T-helper 2 cell treated with Interferon-gamma antibody and Interleukin-4, amounts not matched to agents 100 ng/mL and 5 ng/mL, for 36 hours (primary cell): Measurements from ENCODE around the gene WIPF2. TPM values are rescaled to one million over a fixed set of nuclear protein-coding genes. Genes with fewer than 3 reads are reported as not detected.

Experiments used
- intact Hi-C: fragments of 100-400 bp; cut with micrococcal nuclease; formaldehyde crosslinking; loops from one replicate; pipeline ENCODE4 v1.15.1; 2023
- total RNA-seq: library from RNA; stranded (reverse); gene quantifications from 2 replicates; pipeline ENCODE4 v1.2.3, GENCODE V29; 2022

The WIPF2 gene
- total RNA-seq, 1 donor from 2014 or later: 25.4 TPM

DNA sequence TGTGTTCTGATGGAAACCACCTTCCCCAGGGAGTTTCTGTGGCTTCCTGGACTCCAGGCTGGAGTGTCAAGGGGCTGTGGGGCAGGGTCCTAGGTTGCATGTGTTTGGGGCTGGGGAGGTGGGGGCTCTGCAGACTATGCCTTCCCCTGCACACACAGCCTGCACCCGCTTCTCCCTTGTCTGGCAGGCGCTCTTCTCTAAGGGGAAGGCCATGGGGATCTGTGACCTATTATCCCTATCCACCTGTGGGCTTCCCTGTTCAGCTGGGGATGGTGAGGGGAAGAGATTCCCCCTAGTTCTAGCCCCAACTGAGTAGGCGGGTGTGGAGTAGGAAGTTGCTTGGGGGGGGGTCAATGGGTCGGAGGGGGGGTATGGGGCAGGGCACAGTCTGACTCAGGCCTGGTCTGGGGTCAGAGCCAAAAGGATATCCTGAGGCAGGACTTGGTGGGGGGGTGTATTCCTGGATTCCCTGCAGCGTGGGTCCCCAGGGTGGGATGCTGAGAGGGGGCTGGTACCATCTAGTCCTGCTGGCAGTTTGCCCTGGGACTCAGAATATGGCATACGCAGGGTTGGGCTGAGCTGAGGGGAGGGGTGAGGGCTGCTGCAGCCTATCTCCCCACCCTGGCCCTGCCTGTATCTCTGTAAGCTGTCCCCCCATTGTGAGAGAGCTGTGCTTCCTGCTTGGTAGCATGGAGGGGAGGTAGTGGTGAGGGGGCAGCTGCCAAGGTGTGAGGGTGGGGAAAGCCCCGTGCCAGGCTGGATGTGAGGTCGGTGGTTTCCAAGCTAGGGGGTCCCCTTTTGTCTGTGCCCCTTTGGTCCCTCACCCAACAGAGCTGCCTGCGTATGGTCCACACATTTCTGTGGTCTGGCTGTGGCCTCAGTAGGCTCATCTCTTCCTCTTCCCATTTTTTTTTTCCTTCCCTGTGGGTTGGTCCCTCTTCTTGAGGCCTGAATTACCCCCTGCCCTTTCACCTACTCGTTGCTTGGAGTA lies 104.6 kb downstream of the WIPF2 start:
- intact Hi-C loops: loop anchor here (1.0 to 5.0 kb wide), 3 partner anchors 18 to 36 kb away; partner anchors contain the start of gene CDC6

DNA sequence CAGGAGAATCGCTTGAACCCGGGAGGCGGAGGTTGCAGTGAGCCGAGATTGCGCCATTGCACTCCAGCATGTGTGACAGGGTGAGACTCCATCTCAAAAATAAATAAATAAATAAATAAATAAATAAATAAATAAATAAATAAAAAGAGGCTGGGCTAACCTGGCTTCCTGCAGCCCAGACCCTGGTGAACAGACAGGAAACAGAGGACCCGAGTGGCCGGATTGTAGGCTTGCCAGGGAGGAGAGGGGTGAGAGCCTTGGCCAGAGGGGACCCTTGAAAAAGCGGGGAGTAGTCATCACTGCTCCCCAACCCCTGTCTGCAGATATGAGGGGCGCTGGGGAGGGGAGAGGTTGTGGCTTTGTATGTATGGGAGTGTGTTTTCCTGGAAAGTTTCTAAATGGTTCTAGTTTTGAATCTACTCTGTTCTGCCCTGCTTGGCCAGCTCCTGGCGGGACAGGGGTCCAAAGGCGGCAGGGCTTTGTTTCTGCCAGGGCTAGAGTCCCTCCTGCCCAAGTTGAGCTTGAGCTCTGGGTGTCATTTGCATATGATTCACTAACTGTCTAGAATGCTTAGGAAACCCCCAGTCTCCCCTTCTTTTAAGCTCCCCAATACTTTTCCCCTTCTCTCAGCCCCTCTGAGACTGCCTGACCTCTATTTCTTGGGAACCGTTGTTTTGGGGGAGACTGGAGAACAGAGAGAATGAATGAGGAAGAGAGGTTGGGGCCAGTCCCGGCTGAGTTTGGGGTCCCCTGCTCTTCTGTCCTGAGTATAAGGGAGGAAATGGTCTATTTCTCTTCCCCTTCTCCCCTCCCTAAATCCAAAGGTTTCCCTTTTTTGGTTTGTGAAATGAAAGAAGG lies 106.3 kb downstream of the WIPF2 start:
- intact Hi-C loops: no loop called here

DNA sequence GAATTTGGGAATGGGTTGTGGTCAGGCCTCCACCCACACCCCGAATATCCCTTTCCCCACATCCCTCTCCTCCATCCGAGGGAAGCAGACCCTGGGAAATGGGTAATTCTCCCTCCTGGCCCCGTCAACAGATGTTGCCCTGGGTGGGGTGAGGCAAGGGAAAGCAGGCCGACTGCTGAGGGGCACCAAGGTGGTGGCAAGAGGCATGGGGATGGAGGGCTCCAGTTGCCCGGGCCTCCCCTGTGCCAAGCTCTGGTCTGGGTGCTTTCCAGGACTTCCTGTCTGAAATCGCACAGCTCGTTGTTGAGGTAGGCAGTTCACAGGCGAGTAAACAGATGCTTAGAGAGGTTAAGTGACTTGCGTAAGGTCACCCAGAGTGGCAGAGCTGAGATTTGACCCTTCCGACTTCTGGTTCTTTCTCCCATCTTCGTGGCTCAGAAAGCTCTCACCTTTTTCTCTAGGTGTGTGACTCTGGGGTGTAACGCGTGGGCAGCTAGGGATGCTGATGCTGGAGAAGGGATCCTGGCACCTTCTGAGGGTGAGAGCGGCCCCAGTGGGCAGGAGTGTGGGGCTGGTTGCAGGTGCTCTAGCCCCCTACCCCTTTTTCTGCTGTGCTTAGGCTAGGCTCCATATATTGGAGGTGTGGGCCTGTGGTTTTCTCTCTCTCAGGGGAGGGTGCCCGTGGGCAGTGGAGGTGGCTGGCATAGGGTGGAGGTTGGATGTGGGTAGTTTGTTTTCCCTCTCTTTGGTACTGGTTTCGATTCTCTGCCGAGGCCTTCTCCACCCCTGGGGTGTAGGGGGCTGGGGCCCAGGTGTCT lies 107.1 kb downstream of the WIPF2 start:
- intact Hi-C loops: no loop called here

GRCh38 chr17:40326832-40327199 lies 107.7 kb downstream of the WIPF2 start:
- intact Hi-C loops: loop anchor here (1.0 kb wide), 1 partner anchor 9 kb away; no protein-coding TSS in a partner anchor

- intact Hi-C loops: loop anchor here (1.0 kb wide), 1 partner anchor 9 kb away; no protein-coding TSS in a partner anchor
Measured at GRCh38 chr17:40327244-40327729, 108.2 kb downstream of the WIPF2 start.

- intact Hi-C loops: loop anchor here (1.0 kb wide), 1 partner anchor 10 kb away; no protein-coding TSS in a partner anchor
Measured at GRCh38 chr17:40327735-40328385, 108.8 kb downstream of the WIPF2 start.

DNA sequence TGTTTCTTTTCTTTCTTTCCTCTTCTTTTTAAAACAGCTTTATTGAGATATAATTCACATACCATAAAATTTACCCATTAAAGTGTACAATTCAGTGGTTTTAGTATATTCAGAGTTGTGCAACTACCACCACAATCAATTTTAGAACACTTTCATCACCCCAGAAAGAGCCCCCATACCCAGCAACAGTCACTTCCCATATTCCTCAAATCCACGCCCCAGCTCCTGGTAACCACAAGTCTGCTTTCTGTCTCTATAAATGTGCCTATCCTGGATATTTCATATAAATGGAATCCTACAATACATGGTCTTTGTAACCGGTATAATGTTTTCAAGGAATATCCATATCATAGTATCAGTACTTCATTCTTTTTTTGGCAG lies 109.3 kb downstream of the WIPF2 start:
- intact Hi-C loops: no loop called here

DNA sequence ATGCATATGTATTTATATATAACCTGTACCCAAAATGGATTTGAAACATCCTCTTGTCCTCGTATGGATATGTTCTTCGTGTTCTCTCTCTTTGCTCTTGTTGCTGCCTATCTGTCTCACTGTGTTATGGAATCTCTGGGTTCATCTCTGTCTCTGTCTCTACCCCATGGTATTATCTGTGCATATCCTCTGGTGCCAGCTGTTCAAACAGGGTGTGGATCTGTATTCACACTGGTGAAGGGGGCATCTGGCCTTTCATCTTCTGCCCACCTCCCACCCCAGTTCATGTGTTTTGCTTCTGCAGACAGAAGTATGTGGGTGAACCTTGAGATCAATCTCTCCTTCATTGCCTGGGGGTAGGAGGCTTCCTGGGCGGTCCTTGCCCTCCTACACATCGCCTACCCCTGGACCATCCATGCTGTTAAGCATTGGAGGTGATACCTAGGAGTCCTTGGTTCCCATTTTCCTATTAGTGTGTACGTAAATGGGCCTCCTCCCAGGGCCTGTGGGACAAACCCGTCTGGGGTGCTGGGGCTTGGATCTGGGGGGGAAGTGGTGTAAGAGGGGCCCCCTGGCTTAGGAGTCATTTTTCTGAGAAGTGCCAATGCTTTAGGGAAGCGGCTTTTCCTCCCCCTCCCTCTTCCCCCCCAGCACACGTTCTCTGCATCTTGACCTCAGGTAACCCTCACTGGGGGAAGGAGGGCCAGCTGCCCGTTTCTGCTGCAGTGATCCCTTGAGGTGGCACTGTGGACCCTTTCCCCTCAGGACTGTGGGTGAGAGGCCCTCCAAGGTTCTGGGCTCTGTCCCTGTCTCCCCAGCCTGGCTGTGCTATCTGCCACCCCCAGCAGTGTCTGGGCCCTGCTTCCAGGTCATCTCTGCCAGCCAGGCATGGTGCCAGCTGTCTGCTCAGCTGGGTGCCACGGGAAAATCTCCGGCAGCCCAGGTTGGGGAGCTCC lies 111.0 kb downstream of the WIPF2 start:
- intact Hi-C loops: no loop called here

DNA sequence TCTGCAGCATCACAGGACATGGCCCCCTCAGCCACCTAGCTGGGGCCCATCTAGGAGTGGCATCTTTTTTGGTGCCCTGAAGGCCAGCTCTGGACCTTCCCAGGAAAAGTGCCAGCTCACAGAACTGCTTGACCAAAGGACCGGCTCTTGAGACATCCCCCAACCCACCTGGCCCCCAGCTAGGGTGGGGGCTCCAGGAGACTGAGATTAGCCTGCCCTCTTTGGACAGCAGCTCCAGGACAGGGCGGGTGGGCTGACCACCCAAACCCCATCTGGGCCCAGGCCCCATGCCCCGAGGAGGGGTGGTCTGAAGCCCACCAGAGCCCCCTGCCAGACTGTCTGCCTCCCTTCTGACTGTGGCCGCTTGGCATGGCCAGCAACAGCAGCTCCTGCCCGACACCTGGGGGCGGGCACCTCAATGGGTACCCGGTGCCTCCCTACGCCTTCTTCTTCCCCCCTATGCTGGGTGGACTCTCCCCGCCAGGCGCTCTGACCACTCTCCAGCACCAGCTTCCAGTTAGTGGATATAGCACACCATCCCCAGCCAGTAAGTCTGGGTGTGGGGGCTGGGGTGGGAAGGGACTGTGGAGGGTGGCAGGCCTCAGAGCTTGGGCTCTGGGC lies 111.9 kb downstream of the WIPF2 start:
- intact Hi-C loops: no loop called here

- intact Hi-C loops: no loop called here
Measured at GRCh38 chr17:40331743-40332641, 112.9 kb downstream of the WIPF2 start.

Other genes starting within 250 kb of the WIPF2 start
- gene PSMD3, start 238.5 kb upstream of the WIPF2 start, total RNA-seq: 125 and 132 TPM in 2 replicates
- not detected in 2 replicates for gene CSF3, start 203.9 kb upstream of the WIPF2 start, total RNA-seq
- 97.0 and 97.1 TPM in 2 replicates for gene MED24, start 164.9 kb upstream of the WIPF2 start, total RNA-seq
- 4.5 and 4.6 TPM in 2 replicates for gene THRA, start 156.3 kb upstream of the WIPF2 start, total RNA-seq
- gene NR1D1, start 118.7 kb upstream of the WIPF2 start, total RNA-seq: 3.9 and 4.0 TPM in 2 replicates
- gene MSL1, start 97.3 kb upstream of the WIPF2 start, total RNA-seq: 85.2 and 87.5 TPM in 2 replicates
- 79.9 and 91.7 TPM in 2 replicates for gene CASC3, start 78.8 kb upstream of the WIPF2 start, total RNA-seq
- 7.4 and 7.8 TPM in 2 replicates for gene RAPGEFL1, start 41.8 kb upstream of the WIPF2 start, total RNA-seq
- gene CDC6, start 68.6 kb downstream of the WIPF2 start, total RNA-seq: 105 and 106 TPM in 2 replicates
- gene RARA, start 89.9 kb downstream of the WIPF2 start, total RNA-seq: 45.4 and 47.8 TPM in 2 replicates
- gene GJD3, start 145.4 kb downstream of the WIPF2 start, total RNA-seq: 0.50 TPM in 1 of 2 replicates, not detected in the other
- 411 and 423 TPM in 2 replicates for gene TOP2A, start 198.6 kb downstream of the WIPF2 start, total RNA-seq
- 191 TPM in 2 replicates for gene IGFBP4, start 224.1 kb downstream of the WIPF2 start, total RNA-seq